C4-2B (cell line): ENCODE results near the gene NR6A1.

Source experiments
- CTCF ChIP-seq: fragments of 450-650 bp; conservative IDR thresholded peaks from 2 replicates; pipeline ENCODE4 v1.5.1; 2017; ENCODE audit warnings: mild to moderate bottlenecking
- ZFX ChIP-seq: fragments of 450-650 bp; IDR thresholded peaks from 2 replicates; pipeline ENCODE4 v1.6.1; 2017

DNA sequence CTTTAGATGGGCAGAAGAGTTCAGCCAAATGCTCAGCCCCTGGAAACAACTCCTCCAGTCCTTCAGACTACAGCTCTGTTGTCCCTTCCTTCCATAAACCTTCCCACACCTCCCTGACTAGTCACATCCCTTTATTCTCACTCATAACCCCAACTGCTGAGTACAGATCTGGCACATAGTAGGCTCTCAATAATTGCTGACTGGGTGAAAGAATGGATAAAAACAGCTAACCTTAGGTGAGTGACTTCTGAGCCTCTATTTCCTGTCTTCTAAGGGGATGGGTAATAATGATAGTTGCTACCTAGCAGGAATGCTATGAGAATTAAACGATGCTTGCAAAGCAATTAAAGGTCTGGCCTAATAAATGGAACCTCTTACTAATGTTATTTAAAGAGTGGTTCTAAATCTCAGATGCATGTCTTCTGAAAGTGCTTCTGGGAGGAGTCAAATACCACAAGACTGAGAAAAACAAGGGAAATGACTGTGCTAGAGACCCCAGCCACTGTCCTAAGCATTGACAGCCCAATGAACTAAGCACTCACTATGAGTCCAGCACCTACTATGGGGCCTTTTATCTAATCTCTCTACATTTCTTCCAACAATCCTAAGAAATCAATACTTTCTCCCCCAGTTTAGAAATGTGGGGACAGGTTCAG is 2.5 kb upstream of the NR6A1 start:
- TF ChIP-seq CTCF, result no peak
- TF ChIP-seq ZFX, result no peak
